Spleen (tissue), 11 donors: Measurements from ENCODE around the gene CTF1. TPM values are rescaled to one million over a fixed set of nuclear protein-coding genes. Genes with fewer than 3 reads are reported as not detected.

ENCODE experiments used
- microRNA-seq, 3 donors: library from miRNA; unstranded; fragments of <30 nt; microRNA quantifications; one replicate each; pipeline versions ENCODE4 to v1.1.0, GENCODE V29; 2019 to 2020
- polyA plus RNA-seq, 3 donors: library from polyadenylated mRNA; stranded (reverse); fragments of 200-250 nt; gene quantifications; one replicate each; pipeline ENCODE4 v1.2.1, GENCODE V29; 2013
- small RNA-seq, 4 donors: library from RNA; depleted of rRNA; stranded (forward); fragments of <200 nt; gene quantifications; one replicate each; pipeline ENCODE3, GENCODE V24; 2016
- total RNA-seq, 7 donors: library from RNA; depleted of rRNA in 3 of 7; stranded (reverse); fragments of >200 nt in 3 of 7; fragmentation: NEBNext Ultra II Directional in 4 of 7; extraction: Animal tissue kit (Norgen Biotek cat#: 25700) in 4 of 7; gene quantifications; one replicate each; pipeline versions ENCODE4 v1.1.0 to v1.2.1, GENCODE V29; 2016 to 2021
- donor health status: healthy with polysubstance abuse.
- donor health status: DM: no; HTN: no; CAD: no; lungs with moderate emphysema.
- donor health status: DM: no; HTN: no; CAD: no.
- donor health status: Bipolar disorder and iron deficiency.
- donor health status: healthy.
- donor health status: DM: no; HTN: no; CAD: no.
- donor health status: DM: yes; HTN: yes; CAD: no.

CTF1 gene
- total and polyA plus RNA-seq, 10 donors: 0.61 to 3.3 (median 1.3) TPM; not detected in 1

Small RNAs within 50 kb of the gene (microRNA-seq; reads per million reads assigned to microRNA genes)
- gene MIR4519 (2.3 to 3.5 (median 2.9) reads per million in 3 donors), gene MIR762 (0 to 1.1 (median 0) reads per million in 3 donors)

Small RNAs within 50 kb of the gene (small RNA-seq; reads per million reads assigned to genes)
- gene AC135048.1 (0 reads per million in 4 donors), gene MIR4519 (0 reads per million in 4 donors), gene MIR762 (0 reads per million in 4 donors)

Other genes with a start within 250 kb of the CTF1 start
- gene PRR14, start 245.7 kb upstream of the CTF1 start, total RNA-seq: 10 to 100 TPM; 51.2 to 77.8 (median 61.8) TPM
- gene PRR14, start 245.7 kb upstream of the CTF1 start, polyA plus RNA-seq: 100 to 1,000 TPM in 2 of 3 donors, 10 to 100 TPM in 1; 68.4 to 178 (median 148) TPM
- 100 to 1,000 TPM in 4 of 7 donors, 10 to 100 TPM in 3; 47.5 to 118 (median 102) TPM for gene FBRS, start 238.2 kb upstream of the CTF1 start, total RNA-seq
- gene FBRS, start 238.2 kb upstream of the CTF1 start, polyA plus RNA-seq: 10 to 100 TPM; 25.8 to 62.7 (median 43.7) TPM
- gene SRCAP, start 197.4 kb upstream of the CTF1 start, total RNA-seq: 10 to 100 TPM; 52.8 to 85.7 (median 72.7) TPM
- 10 to 100 TPM in 1 of 3 donors, 1 to 10 TPM in 2; 1.2 to 19.0 (median 1.4) TPM for gene SRCAP, start 197.4 kb upstream of the CTF1 start, polyA plus RNA-seq
- 10 to 100 TPM; 28.5 to 36.7 (median 34.0) TPM for gene PHKG2, start 148.2 kb upstream of the CTF1 start, total RNA-seq
- 10 to 100 TPM; 30.3 to 51.6 (median 42.8) TPM for gene PHKG2, start 148.2 kb upstream of the CTF1 start, polyA plus RNA-seq
- gene CFAP119, start 134.6 kb upstream of the CTF1 start, total RNA-seq: 1 to 10 TPM; 3.1 to 7.2 (median 4.1) TPM
- 10 to 100 TPM in 1 of 3 donors, 1 to 10 TPM in 2; 8.2 to 15.5 (median 8.3) TPM for gene CFAP119, start 134.6 kb upstream of the CTF1 start, polyA plus RNA-seq
- 100 to 1,000 TPM in 2 of 7 donors, 10 to 100 TPM in 5; 65.9 to 111 (median 88.8) TPM for gene RNF40, start 134.3 kb upstream of the CTF1 start, total RNA-seq
- 10 to 100 TPM; 38.1 to 63.9 (median 50.0) TPM for gene RNF40, start 134.3 kb upstream of the CTF1 start, polyA plus RNA-seq
- gene ZNF629, start 109.4 kb upstream of the CTF1 start, total RNA-seq: 10 to 100 TPM in 5 of 7 donors, 1 to 10 TPM in 2; 7.6 to 13.9 (median 12.5) TPM
- 1 to 10 TPM; 1.3 to 3.1 (median 1.7) TPM for gene ZNF629, start 109.4 kb upstream of the CTF1 start, polyA plus RNA-seq
- 10 to 100 TPM; 15.5 to 24.3 (median 21.6) TPM for gene BCL7C, start 2.5 kb upstream of the CTF1 start, total RNA-seq
- 10 to 100 TPM; 35.6 to 38.7 (median 37.8) TPM for gene BCL7C, start 2.5 kb upstream of the CTF1 start, polyA plus RNA-seq
- 10 to 100 TPM; 12.4 to 21.0 (median 17.8) TPM for gene FBXL19, start 27.0 kb downstream of the CTF1 start, total RNA-seq
- 10 to 100 TPM in 1 of 3 donors, 1 to 10 TPM in 2; 4.3 to 24.7 (median 5.5) TPM for gene FBXL19, start 27.0 kb downstream of the CTF1 start, polyA plus RNA-seq
- gene ORAI3, start 52.5 kb downstream of the CTF1 start, total RNA-seq: 10 to 100 TPM; 20.7 to 44.8 (median 29.8) TPM
- gene ORAI3, start 52.5 kb downstream of the CTF1 start, polyA plus RNA-seq: 10 to 100 TPM; 22.2 to 26.2 (median 22.5) TPM
- gene SETD1A, start 61.1 kb downstream of the CTF1 start, total RNA-seq: 10 to 100 TPM; 10.1 to 24.9 (median 19.8) TPM
- gene SETD1A, start 61.1 kb downstream of the CTF1 start, polyA plus RNA-seq: 10 to 100 TPM in 1 of 3 donors, 1 to 10 TPM in 2; 4.8 to 15.0 (median 8.8) TPM
- 10 to 100 TPM; 11.0 to 24.5 (median 18.6) TPM for gene HSD3B7, start 88.6 kb downstream of the CTF1 start, total RNA-seq
- 10 to 100 TPM in 1 of 3 donors, 1 to 10 TPM in 2; 5.3 to 19.4 (median 6.7) TPM for gene HSD3B7, start 88.6 kb downstream of the CTF1 start, polyA plus RNA-seq
- 1 to 10 TPM in 5 of 7 donors, under 1 TPM in 2; 0.46 to 4.2 (median 1.8) TPM for gene STX1B, start 114.0 kb downstream of the CTF1 start, total RNA-seq
- 1 to 10 TPM in 1 of 3 donors, under 1 TPM in 2; 0.29 to 1.2 (median 0.43) TPM for gene STX1B, start 114.0 kb downstream of the CTF1 start, polyA plus RNA-seq
- 100 to 1,000 TPM in 2 of 7 donors, 10 to 100 TPM in 5; 54.0 to 118 (median 75.7) TPM for gene STX4, start 136.9 kb downstream of the CTF1 start, total RNA-seq
- gene STX4, start 136.9 kb downstream of the CTF1 start, polyA plus RNA-seq: 100 to 1,000 TPM in 2 of 3 donors, 10 to 100 TPM in 1; 55.3 to 135 (median 131) TPM
- 10 to 100 TPM in 3 of 7 donors, 1 to 10 TPM in 4; 8.9 to 12.5 (median 9.2) TPM for gene ZNF668, start 177.6 kb downstream of the CTF1 start, total RNA-seq
- 1 to 10 TPM; 6.2 to 9.8 (median 6.4) TPM for gene ZNF668, start 177.6 kb downstream of the CTF1 start, polyA plus RNA-seq
- 10 to 100 TPM; 20.2 to 28.4 (median 25.6) TPM for gene ZNF646, start 177.8 kb downstream of the CTF1 start, total RNA-seq
- 10 to 100 TPM in 1 of 3 donors, 1 to 10 TPM in 2; 3.2 to 11.8 (median 3.3) TPM for gene ZNF646, start 177.8 kb downstream of the CTF1 start, polyA plus RNA-seq
- gene PRSS53, start 192.3 kb downstream of the CTF1 start, total RNA-seq: 1 to 10 TPM; 2.3 to 6.0 (median 2.8) TPM
- gene PRSS53, start 192.3 kb downstream of the CTF1 start, polyA plus RNA-seq: 1 to 10 TPM; 1.6 to 2.6 (median 1.9) TPM
- gene VKORC1, start 198.2 kb downstream of the CTF1 start, total RNA-seq: 10 to 100 TPM; 33.4 to 74.2 (median 48.2) TPM
- 10 to 100 TPM; 23.5 to 56.6 (median 55.1) TPM for gene VKORC1, start 198.2 kb downstream of the CTF1 start, polyA plus RNA-seq
- 10 to 100 TPM; 36.9 to 55.7 (median 40.2) TPM for gene BCKDK, start 211.8 kb downstream of the CTF1 start, total RNA-seq
- 10 to 100 TPM; 15.0 to 27.5 (median 17.4) TPM for gene BCKDK, start 211.8 kb downstream of the CTF1 start, polyA plus RNA-seq
- 10 to 100 TPM; 63.2 to 94.8 (median 85.2) TPM for gene KAT8, start 221.1 kb downstream of the CTF1 start, total RNA-seq
- gene KAT8, start 221.1 kb downstream of the CTF1 start, polyA plus RNA-seq: 10 to 100 TPM; 48.7 to 63.6 (median 56.5) TPM
- gene PRSS8, start 239.1 kb downstream of the CTF1 start, total RNA-seq: not detected
- gene PRSS8, start 239.1 kb downstream of the CTF1 start, polyA plus RNA-seq: under 1 TPM; 0.07 to 0.19 (median 0.15) TPM